ENCODE measurements around the gene CCDC28B. TPM values are rescaled to one million over a fixed set of nuclear protein-coding genes. Genes with fewer than 3 reads are reported as not detected.

The CCDC28B gene
- total RNA-seq, 1 donor from 2014 or later, result 16.7 TPM

Other genes starting within 250 kb of the CCDC28B start
- 58.2 TPM for gene KHDRBS1, start 186.7 kb upstream of the CCDC28B start, total RNA-seq
- gene TMEM39B, start 127.7 kb upstream of the CCDC28B start, total RNA-seq, result 5.8 TPM
- 75.9 TPM for gene KPNA6, start 92.5 kb upstream of the CCDC28B start, total RNA-seq
- gene TXLNA, start 20.9 kb upstream of the CCDC28B start, total RNA-seq, result 17.2 TPM
- gene IQCC, start 5.1 kb downstream of the CCDC28B start, total RNA-seq, result 0.71 TPM
- gene DCDC2B, start 8.5 kb downstream of the CCDC28B start, total RNA-seq, result not detected
- 10.9 TPM for gene TMEM234, start 21.8 kb downstream of the CCDC28B start, total RNA-seq
- 91.1 TPM for gene EIF3I, start 21.8 kb downstream of the CCDC28B start, total RNA-seq
- 7.9 TPM for gene FAM167B, start 46.6 kb downstream of the CCDC28B start, total RNA-seq
- 0.63 TPM for gene LCK, start 50.7 kb downstream of the CCDC28B start, total RNA-seq
- 40.4 TPM for gene HDAC1, start 91.5 kb downstream of the CCDC28B start, total RNA-seq
- gene MARCKSL1, start 135.6 kb downstream of the CCDC28B start, total RNA-seq, result 10.0 TPM
- gene FAM229A, start 161.9 kb downstream of the CCDC28B start, total RNA-seq, result 2.1 TPM
- gene TSSK3, start 161.9 kb downstream of the CCDC28B start, total RNA-seq, result 2.1 TPM
- gene BSDC1, start 193.8 kb downstream of the CCDC28B start, total RNA-seq, result 44.9 TPM

Measured in left ventricle myocardium inferior (tissue), 1 donor.